Endothelial cell of umbilical vein (primary cell): ENCODE measurements around the gene GCNT1. TPM values are rescaled to one million over a fixed set of nuclear protein-coding genes. Genes with fewer than 3 reads are reported as not detected.
"Not testable (repeated sequence)": the region's sequence is repeated elsewhere in the genome, so short reads cannot be mapped to it uniquely, and the experiment has no call there.

Experiments
- BruUV-seq: library from RNA; stranded (reverse); fragments of 400-500 nt; replicated peaks from 2 replicates; lab custom pipeline; 2021; lab: Mats Ljungman, UMichigan
- CTCF ChIA-PET: fragments of 300-600, 350-600 bp; sonication (Branson Sonifier 250); formaldehyde crosslinking; loops from one replicate; lab custom pipeline; 2021; ENCODE audit warnings: antibody characterized with exemption, inconsistent platforms; lab: Charles Lee
- POLR2A ChIA-PET: fragments of 300-600, 350-600 bp; sonication (Branson Sonifier 250); formaldehyde crosslinking; loops from one replicate; lab custom pipeline; 2021; ENCODE audit warnings: antibody characterized with exemption, inconsistent platforms; lab: Charles Lee
- DNase-seq: peaks from one replicate; pipeline ENCODE4 v3.0.0-alpha.2; 2011; ENCODE audit warnings: low read depth, low spot score
- FAIRE-seq: peaks from 2 replicates; lab custom pipeline; 2011; peaks lifted over from hg19 to GRCh38; lab: Jason Lieb, UNC
- H2AFZ ChIP-seq: 2 replicates; pipeline ENCODE4 v1.6.0; 2012; ENCODE audit warnings: low read depth, low read length, control low read depth, inconsistent platforms
- H3K27ac ChIP-seq: 2 replicates; pipeline ENCODE4 v1.5.1; 2011; ENCODE audit warnings: low read depth, mild to moderate bottlenecking, control low read depth, low read length, moderate library complexity; ENCODE audit not compliant: insufficient read depth
- H3K27me3 ChIP-seq, 2 experiments: 2 replicates each; pipeline versions ENCODE4 v1.6.0 to v1.6.1; 2011; ENCODE audit warnings: low read length in 2 of 2, mixed read lengths in 1 of 2; ENCODE audit not compliant: control insufficient read depth in 2 of 2, insufficient read depth in 2 of 2
- H3K36me3 ChIP-seq, 2 experiments: 2 replicates in 1 of 2; 3 replicates in 1 of 2; pipeline ENCODE4 v1.5.1; 2011; ENCODE audit warnings: low read length in 2 of 2, mild to moderate bottlenecking in 1 of 2, moderate library complexity in 1 of 2; ENCODE audit not compliant: control insufficient read depth in 2 of 2, insufficient read depth in 2 of 2; ENCODE audit errors: extremely low read depth in 1 of 2
- H3K4me1 ChIP-seq: 3 replicates; pipeline ENCODE4 v1.5.1; 2011; ENCODE audit warnings: mild to moderate bottlenecking, low read length; ENCODE audit not compliant: control insufficient read depth, insufficient read depth; ENCODE audit errors: extremely low read depth
- H3K4me2 ChIP-seq: 2 replicates; pipeline ENCODE4 v1.6.1; 2011; ENCODE audit warnings: low read length, control low read depth, mixed read lengths; ENCODE audit not compliant: insufficient read depth
- H3K4me3 ChIP-seq, 3 experiments: fragments of 200-600 bp in 1 of 3; sonication (generic), shearing (Covaris generic) in 1 of 3; replicated peaks in 1 of 3; 2 replicates each; pipeline ENCODE4 v1.5.1; 2011 to 2016; ENCODE audit warnings: control low read depth in 3 of 3, low read length in 3 of 3, mild to moderate bottlenecking in 2 of 3, inconsistent platforms in 1 of 3, low read depth in 1 of 3, moderate library complexity in 1 of 3; ENCODE audit not compliant: insufficient read depth in 1 of 3
- H3K79me2 ChIP-seq: 2 replicates; pipeline ENCODE4 v1.6.0; 2012; ENCODE audit warnings: low read length, inconsistent platforms; ENCODE audit not compliant: control insufficient read depth, insufficient read depth
- H3K9ac ChIP-seq: replicated peaks from 2 replicates; pipeline ENCODE3; 2011; ENCODE audit warnings: low read length, control low read depth; ENCODE audit not compliant: insufficient read depth; ENCODE audit errors: extremely low read depth
- H3K9me1 ChIP-seq: replicated peaks from 3 replicates; pipeline ENCODE4 v1.6.0; 2011; ENCODE audit warnings: mild to moderate bottlenecking, low read length; ENCODE audit not compliant: control insufficient read depth, insufficient read depth; ENCODE audit errors: extremely low read depth
- H3K9me3 ChIP-seq: replicated peaks from 2 replicates; pipeline ENCODE4 v1.5.1; 2012; ENCODE audit warnings: low read length, inconsistent platforms; ENCODE audit not compliant: control insufficient read depth, insufficient read depth
- H4K20me1 ChIP-seq: replicated peaks from 2 replicates; pipeline ENCODE3; 2011; ENCODE audit warnings: mild to moderate bottlenecking, low read length; ENCODE audit not compliant: control insufficient read depth, insufficient read depth; ENCODE audit errors: extremely low read depth
- EZH2 ChIP-seq: IDR thresholded peaks from 2 replicates; pipeline ENCODE4 v1.6.1; 2012; ENCODE audit warnings: borderline replicate concordance, low read depth, mild to moderate bottlenecking, moderate library complexity, low read length, inconsistent platforms; ENCODE audit not compliant: severe bottlenecking
- FOS ChIP-seq: IDR thresholded peaks from 2 replicates; pipeline ENCODE4 v1.6.1; 2011; ENCODE audit warnings: mild to moderate bottlenecking, low read length, moderate library complexity, borderline replicate concordance; ENCODE audit not compliant: insufficient read depth
- GATA2 ChIP-seq: IDR thresholded peaks from 2 replicates; pipeline ENCODE4 v1.7.0; 2011; ENCODE audit warnings: low read depth, mild to moderate bottlenecking, moderate library complexity, mixed read lengths, low read length; ENCODE audit not compliant: insufficient read length, insufficient read depth
- JUN ChIP-seq: IDR thresholded peaks from 2 replicates; pipeline ENCODE4 v1.6.1; 2011; ENCODE audit warnings: borderline replicate concordance, low read depth; ENCODE audit not compliant: insufficient read length, insufficient read depth
- MAX ChIP-seq: IDR thresholded peaks from 2 replicates; pipeline ENCODE4 v1.6.1; 2011; ENCODE audit not compliant: insufficient read depth, insufficient read length
- MYC ChIP-seq: IDR thresholded peaks from one replicate; pipeline ENCODE4 v1.6.1; 2011; ENCODE audit warnings: mild to moderate bottlenecking, low read depth, low read length
- POLR2A ChIP-seq: IDR thresholded peaks from 2 replicates; pipeline ENCODE4 v1.6.1; 2012; ENCODE audit warnings: low read depth, mild to moderate bottlenecking, control low read depth, low read length
- POLR2AphosphoS5 ChIP-seq: IDR thresholded peaks from 2 replicates; pipeline ENCODE4 v1.6.1; 2012; ENCODE audit warnings: low read depth, mild to moderate bottlenecking, control low read depth, low read length, moderate library complexity; ENCODE audit not compliant: insufficient read depth
- dilution Hi-C: fragments of 300-500 bp; cut with MboI; formaldehyde crosslinking; loops from one replicate; pipeline ENCODE4 v1.15.0; 2019; ENCODE audit warnings: low sequenced_read_pairs; ENCODE audit not compliant: extremely low pct_ligation_motif_present
- intact Hi-C: fragments of 100-400 bp; cut with micrococcal nuclease; formaldehyde crosslinking; loops from one replicate; pipeline ENCODE4 v1.10.0; 2022
- polyA plus RNA-seq, 4 experiments: library from polyadenylated mRNA; depleted of rRNA in 3 of 4; stranded (reverse) in 3 of 4; unstranded in 1 of 4; fragments of >200 nt; gene quantifications; 2 replicates each; pipeline versions ENCODE4 v1.2.1 to v1.2.3, GENCODE V29; 2011 to 2012; ENCODE audit warnings: missing spikeins in 1 of 4
- total RNA-seq: library from RNA; stranded (reverse); gene quantifications from 2 replicates; pipeline ENCODE4 v1.2.3, GENCODE V29; 2021
- TF ChIP-seq, protein P1 (sequence below), 2 donors: IDR thresholded peaks; 1 replicate in 1 of 2; 2 replicates in 1 of 2; pipeline ENCODE4 v1.5.1; 2011; ENCODE audit warnings: low read length in 2 of 2, mild to moderate bottlenecking in 2 of 2, moderate library complexity in 2 of 2, control low read depth in 1 of 2, inconsistent platforms in 1 of 2, low read depth in 1 of 2; ENCODE audit not compliant: insufficient read depth in 1 of 2; ENCODE audit errors: extremely low read depth in 1 of 2

Gene GCNT1
- total and polyA plus RNA-seq, 2 donors (not counting 3 experiments of a cell fraction or from before 2014, with no cell fraction given): 18.1 to 30.9 TPM

GRCh38 chr9:76490249-76490990 lies 31.4 kb downstream of the GCNT1 start:
- H3K36me3 ChIP-seq: peaks cover 0 to 8% of the 10 kb centered on the region in 2 experiments
- H4K20me1 ChIP-seq: no peaks in the 10 kb centered on the region
- DNase-seq (peak; percentile 60), FAIRE-seq (no peak)
- no peak for TF ChIP-seq EZH2
- no peak for TF ChIP-seq POLR2A
- no peak for TF ChIP-seq MAX
- TF ChIP-seq FOS: no peak
- TF ChIP-seq, protein P1, sequence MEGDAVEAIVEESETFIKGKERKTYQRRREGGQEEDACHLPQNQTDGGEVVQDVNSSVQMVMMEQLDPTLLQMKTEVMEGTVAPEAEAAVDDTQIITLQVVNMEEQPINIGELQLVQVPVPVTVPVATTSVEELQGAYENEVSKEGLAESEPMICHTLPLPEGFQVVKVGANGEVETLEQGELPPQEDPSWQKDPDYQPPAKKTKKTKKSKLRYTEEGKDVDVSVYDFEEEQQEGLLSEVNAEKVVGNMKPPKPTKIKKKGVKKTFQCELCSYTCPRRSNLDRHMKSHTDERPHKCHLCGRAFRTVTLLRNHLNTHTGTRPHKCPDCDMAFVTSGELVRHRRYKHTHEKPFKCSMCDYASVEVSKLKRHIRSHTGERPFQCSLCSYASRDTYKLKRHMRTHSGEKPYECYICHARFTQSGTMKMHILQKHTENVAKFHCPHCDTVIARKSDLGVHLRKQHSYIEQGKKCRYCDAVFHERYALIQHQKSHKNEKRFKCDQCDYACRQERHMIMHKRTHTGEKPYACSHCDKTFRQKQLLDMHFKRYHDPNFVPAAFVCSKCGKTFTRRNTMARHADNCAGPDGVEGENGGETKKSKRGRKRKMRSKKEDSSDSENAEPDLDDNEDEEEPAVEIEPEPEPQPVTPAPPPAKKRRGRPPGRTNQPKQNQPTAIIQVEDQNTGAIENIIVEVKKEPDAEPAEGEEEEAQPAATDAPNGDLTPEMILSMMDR (IDR thresholded peaks at IDR 0.05; ENCODE audit: extremely low read depth in 1 of 2, insufficient read depth in 1 of 2, low read depth in 1 of 2, low read length in 2 of 2): no peak
- no peak for TF ChIP-seq JUN
- TF ChIP-seq MYC: no peak
- TF ChIP-seq POLR2AphosphoS5: no peak
- TF ChIP-seq GATA2: no peak
- no peaks in the 10 kb centered on the region for H3K9me3 ChIP-seq
- H3K4me3 ChIP-seq: no peak overlapping the region
- H3K79me2 ChIP-seq: no peaks in the 10 kb centered on the region
- H3K4me1 ChIP-seq: peaks cover 10% of the 10 kb centered on the region
- no peaks in the 10 kb centered on the region for H3K9me1 ChIP-seq
- dilution Hi-C loops: no loop called here
- ChIA-PET CTCF (no interaction called here), POLR2A (no interaction called here)
- BruUV-seq: no TSS peak
- H3K4me2 ChIP-seq: peak overlapping the region; percentile 47
- H3K9ac ChIP-seq: no peak overlapping the region
- H3K27ac ChIP-seq: no peak overlapping the region
- intact Hi-C loops: loop anchor here (5.0 kb wide), 1 partner anchor 33 kb away; the partner anchor contains the start of gene GCNT1
- H3K27me3 ChIP-seq: no peaks in the 10 kb centered on the region
- no peak overlapping the region for H2AFZ ChIP-seq

GRCh38 chr9:76491056-76491455 lies 32.1 kb downstream of the GCNT1 start:
- H3K9me1 ChIP-seq, H4K20me1 ChIP-seq, H3K9me3 ChIP-seq, H3K79me2 ChIP-seq, H3K27ac ChIP-seq, dilution Hi-C loops, H3K27me3 ChIP-seq, H3K36me3 ChIP-seq, DNase-seq, CTCF ChIA-PET, POLR2A ChIA-PET, H3K9ac ChIP-seq, FAIRE-seq, H3K4me3 ChIP-seq, H2AFZ ChIP-seq, BruUV-seq: not testable (repeated sequence)
- Histone ChIP-seq H3K4me1 (peaks cover 10% of the 10 kb centered on the region), H3K4me2 (peak overlapping the region; percentile 47)
- intact Hi-C loops: loop anchor here (5.0 kb wide), 1 partner anchor 34 kb away; the partner anchor contains the start of gene GCNT1
